OCI-LY1 (cell line): ENCODE measurements around the gene FAM13C.

ENCODE experiments used
- CTCF ChIP-seq: fragments of 200-600 bp; sonication (generic), shearing (Covaris generic); IDR thresholded peaks from 2 replicates; pipeline ENCODE4 v1.5.1; 2017; ENCODE audit warnings: mild to moderate bottlenecking, antibody characterized with exemption, low read length, moderate library complexity, mixed read lengths
- EZH2 ChIP-seq: fragments of 200-600 bp; sonication (generic), shearing (Covaris generic); IDR thresholded peaks from 2 replicates; pipeline ENCODE4 v1.8.0; 2017; ENCODE audit warnings: borderline replicate concordance, mixed run types, mild to moderate bottlenecking, antibody characterized with exemption, low read length, moderate library complexity, mixed read lengths

GRCh38 chr10:59270492-59270891, 91.9 kb downstream of the FAM13C start:
- no peak for TF ChIP-seq EZH2
- TF ChIP-seq CTCF, result no peak
